Hematopoietic multipotent progenitor cell treated with erythropoietin and hydrocortisone succinate and interleukin-3 and kit ligand, for 8 days (in vitro differentiated cells): ENCODE results near the gene SMYD3.
"Not testable (repeated sequence)": the region's sequence is repeated elsewhere in the genome, so short reads cannot be mapped to it uniquely, and the experiment has no call there.

Experiments
- DNase-seq: peaks from one replicate; pipeline ENCODE4 v3.0.0-alpha.2; 2015

The SMYD3 gene

DNA sequence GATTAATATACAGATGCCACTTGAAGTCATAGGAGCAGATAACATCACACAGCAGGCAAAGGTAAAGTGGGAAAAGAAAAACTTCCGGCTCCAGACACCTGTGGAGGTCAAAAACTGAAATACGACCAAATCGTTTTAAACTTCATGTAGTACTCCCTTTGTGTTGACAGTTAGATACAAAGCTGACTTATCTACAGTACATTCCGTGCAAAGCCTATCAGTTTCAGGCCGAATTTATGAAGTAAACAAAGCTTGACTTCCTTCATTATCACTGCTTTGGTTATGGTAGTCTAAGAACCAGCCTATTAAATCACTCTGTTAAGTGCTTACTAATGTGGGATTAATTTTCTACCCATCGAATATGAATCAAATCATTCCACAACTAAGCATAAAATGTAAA is 156.3 kb downstream of the SMYD3 start:
- peak; percentile 13 for DNase-seq

DNA sequence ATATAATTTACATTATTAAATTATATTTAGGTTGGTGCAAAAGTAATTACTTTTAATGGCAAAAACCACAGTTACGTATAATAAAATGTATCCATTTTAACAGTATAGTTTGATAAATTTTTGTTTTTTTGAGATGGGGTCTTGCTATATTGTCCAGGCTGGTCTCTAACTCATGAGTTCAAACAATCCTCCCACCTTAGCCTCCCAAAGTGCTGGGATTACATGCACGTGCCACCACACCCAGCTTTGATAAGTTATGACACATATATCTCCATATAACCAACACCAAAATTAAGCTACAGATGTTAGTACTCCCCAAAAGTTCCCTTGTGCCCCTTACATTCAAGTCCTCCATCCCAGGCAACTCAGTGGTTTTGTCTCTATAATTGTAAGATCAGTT is 163.1 kb downstream of the SMYD3 start:
- no peak for DNase-seq

DNA sequence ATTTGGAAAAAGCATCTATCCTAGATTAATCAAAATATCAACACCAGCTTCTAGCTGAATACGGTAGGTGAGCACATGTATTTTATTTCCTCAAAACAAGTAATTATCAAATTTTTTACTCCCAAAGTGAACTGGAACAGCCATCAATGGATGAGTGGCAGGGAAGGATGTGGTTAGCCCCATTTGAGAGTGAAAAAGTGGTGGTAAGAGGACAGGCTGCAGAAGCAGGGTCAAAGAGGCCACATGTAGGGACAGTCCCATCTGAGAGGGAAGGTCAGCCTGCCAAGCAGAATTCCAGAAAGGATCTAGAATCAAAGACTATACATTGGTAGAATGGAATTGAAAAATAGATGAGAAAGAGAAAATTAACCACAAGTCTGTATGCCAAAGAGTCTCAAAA is 163.8 kb downstream of the SMYD3 start:
- no peak for DNase-seq

DNA sequence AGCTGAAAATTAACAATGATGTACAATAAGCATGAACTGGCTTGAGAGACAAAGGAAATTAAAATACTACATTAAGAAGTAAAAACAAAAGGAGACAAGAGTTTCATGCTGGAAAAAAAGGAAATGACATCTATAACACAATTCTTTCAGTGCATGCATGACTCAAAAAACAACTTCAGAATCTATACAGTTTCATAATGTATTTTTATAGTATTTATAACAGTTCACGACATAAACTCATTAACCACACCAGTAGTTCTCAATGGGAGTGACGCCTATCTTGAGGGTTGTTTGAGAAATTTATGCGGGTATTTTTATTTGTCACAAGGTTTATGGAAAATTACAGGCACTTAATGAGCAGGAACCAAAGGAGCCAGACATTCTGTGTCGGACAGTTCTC is 168.5 kb downstream of the SMYD3 start:
- DNase-seq = no peak

DNA sequence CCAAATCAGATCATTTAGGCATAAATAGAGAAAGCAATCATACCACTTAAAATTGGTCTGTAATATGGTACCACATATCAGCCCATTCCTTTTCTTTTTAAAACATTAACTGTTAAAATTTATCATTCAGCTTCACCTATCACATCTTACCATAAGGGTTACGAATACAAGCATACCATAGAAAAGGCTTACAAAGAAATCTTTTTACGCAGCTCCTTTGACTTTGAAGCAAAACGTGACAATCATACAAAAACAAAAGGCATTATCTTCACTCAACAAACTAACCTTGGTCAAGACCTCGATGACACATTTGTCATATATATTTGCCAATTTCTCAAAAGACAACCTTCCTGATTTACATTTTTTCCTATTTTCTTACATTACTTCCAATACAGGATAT is 169.0 kb downstream of the SMYD3 start:
- DNase-seq = peak; percentile 74

DNA sequence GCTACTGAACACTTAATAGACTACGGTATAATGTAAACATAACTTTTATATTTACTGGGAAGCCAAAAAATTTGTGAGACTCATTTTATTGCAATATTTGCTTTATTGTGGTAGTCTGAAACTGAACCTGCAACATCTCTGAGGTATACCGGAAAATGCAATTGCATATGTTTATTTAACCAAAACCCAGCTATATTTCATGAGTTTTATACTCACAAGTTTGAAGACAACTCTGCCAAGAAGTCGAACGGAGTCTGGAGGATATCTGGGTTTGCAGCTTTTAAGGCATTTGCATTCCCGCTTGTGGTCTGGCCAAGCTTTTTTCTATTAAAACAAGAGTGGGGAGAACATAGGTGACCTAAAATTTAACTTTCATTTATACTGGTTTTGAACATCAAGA is 171.9 kb downstream of the SMYD3 start:
- no peak for DNase-seq

DNA sequence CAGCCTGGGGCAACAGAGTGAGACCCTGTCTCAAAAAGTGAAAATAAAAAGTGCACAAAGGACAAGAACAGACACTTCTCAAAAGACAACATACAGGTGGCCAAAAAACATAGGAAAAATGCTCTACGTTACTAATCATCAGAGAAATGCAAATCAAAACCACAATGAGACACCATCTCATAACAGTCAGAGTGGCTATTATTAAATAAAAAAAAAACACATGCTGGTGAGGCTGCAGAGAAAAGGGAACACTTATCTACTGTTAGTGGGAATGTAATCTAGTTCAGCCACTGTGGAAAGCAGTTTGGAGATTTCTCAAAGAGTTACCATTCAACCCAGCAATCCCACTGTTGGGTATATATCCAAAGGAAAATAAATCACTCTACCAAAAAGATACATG is 173.2 kb downstream of the SMYD3 start:
- no peak for DNase-seq

DNA sequence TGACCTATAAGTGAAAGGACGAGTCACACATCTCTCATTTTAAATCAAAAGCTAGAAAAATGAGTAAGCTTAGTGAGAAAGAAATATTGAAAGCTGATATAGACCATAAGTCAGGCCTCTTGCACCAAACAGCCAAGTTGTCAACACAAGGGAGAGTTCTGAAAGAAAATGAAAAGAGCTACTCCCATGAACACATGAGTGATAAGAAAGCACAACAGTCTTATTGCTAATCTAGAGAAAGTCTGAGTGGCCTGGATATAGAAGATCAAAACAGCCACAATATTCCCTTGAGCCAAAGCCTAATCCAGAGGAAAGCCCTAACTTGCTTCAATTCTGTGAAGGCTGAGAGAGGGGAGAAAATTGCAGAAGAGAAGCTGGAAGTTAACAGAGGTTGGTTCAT is 175.0 kb downstream of the SMYD3 start:
- DNase-seq = peak; percentile 82

DNA sequence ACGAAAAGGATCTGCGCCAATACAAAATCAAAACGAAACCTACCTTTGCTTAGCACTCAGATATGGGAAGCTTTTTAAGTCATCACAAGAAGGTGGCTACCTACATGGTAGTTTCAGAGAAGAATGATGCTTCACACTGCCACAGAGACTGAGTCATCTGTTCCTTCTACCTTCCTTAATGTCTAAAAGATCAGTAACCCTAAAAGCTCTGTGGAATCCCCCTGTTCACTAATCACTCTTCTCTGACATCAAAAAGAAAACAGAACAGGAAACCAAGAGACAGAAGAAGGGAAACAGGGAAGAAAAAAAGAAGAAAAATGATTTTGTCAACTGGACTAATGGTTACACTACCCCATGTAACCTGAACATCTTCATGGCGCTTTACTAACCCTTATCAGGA is 177.2 kb downstream of the SMYD3 start:
- no peak for DNase-seq

DNA sequence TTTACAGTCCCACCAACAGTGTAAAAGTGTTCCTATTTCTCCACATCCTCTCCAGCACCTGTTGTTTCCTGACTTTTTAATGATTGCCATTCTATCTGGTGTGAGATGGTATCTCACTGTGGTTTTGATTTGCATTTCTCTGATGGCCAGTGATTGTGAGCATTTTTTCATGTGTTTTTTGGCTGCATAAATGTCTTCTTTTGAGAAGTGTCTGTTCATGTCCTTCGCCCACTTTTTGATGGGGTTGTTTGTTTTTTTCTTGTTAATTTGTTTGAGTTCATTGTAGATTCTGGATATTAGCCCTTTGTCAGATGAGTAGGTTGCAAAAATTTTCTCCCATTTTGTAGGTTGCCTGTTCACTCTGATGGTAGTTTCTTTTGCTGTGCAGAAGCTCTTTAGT is 177.8 kb downstream of the SMYD3 start:
- not testable (repeated sequence) for DNase-seq

DNA sequence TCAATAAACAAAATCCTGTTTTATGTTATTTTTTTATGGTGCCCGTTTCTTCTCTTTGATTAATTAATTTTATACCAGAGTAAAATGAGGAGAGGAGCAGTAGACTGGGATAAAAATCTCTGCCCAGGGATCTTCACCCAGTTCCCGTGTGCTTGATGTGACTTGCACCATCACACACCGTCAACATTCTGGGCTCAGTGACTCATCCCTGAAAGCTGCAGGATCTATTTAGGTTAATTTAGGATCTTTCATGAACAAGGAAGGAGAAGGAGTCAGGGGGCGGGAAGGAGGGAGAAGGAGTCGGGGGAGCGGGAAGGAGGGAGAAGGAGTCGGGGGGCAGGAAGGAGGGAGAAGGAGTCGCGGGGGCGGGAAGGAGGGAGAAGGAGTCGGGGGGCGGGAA is 182.4 kb downstream of the SMYD3 start:
- DNase-seq = no peak

DNA sequence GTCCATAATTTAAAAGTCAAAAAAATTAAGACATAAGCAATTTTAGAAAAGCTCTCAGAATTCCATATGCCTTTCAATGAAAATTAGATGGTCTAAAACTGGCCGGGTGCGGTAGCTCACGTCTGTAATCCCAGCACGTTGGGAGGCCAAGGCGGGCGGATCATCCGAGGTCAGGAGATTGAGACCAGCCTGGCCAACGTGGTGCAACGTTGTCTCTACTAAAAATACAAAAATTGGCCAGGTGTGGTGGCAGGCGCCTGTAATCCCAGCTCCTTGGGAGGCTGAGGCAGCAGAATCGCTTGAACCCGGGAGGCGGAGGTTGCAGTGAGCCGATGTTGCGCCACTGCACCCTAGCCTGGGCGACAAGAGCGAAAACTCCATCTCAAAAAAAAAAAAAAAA is 183.0 kb downstream of the SMYD3 start:
- DNase-seq = not testable (repeated sequence)

DNA sequence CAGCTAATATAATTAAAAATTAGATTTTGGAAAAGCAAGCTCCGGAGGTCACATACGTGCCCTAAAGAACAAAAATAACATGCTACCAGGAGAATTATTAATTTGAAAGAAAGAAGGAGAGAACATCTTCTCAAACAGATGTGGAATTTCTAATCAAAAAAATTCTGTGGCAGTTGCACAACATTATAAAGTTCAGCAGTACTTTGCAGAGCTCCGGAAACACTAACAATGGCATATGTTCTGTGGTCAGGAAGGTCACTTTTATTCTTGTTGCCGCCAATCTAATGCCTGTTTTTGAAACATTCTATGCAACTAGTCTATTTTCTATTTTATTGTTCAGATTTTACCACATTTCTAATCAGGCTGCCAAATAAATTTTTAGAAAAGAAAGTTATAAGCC is 186.8 kb downstream of the SMYD3 start:
- no peak for DNase-seq

DNA sequence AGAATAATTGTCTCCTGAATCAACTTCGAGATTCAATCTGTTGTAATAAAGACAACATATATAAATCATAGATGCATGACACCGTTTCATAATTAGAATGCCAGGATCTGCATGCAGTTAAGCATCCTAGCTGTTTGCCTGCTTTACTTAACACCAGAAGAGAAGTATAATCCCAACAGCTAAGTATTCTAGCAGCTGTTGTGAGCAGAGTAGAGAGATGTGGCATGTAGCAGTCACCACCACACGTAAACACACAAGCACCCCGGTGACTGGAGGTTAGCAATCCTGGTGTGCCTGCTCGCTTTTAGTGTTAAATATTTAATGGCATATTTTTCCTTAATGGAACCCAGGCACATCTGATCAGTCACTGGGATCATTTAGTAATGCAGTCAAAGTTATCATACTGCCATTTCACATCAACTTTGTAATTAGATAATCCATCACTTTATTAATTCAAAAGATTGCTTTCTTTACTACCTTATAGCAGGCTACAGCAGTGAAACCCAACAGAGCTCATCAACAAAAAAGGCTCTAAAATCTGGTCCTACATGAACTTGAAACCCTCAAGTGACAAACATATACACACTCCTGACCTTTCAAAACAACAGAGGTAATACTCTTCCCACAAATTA is 187.9 kb downstream of the SMYD3 start:
- no peak for DNase-seq

DNA sequence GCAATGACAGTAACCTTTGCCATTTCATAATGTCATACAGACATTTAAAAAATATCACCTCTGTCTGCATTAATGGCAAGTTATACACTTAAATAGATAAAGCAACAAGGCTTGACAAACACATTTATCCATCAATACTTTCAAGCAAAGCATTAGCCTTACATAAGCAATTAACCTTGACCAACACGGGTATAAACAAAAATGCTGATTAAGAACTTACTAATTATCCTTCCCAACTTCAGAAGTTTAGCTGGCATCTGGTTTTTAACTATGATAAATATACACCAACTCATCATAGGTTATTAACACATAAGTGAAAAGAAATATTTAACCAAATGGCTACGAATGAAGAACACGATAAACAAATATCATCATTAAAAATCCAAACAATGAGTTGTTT is 188.5 kb downstream of the SMYD3 start:
- DNase-seq = no peak

DNA sequence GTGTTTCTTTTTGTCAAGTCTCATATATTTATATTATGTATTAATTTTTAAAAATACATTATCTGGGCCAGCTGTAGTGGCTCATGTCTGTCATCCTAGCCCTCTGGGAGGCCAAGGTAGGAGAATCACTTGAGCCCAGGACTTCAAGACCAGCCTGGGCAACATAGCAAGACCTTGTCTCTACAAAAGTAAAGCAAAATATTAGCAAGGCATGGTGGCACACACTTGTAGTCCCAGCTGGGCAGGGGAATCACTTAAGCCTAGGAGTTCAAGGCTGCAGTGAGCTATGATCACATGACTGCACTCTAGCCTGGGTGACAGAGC is 189.1 kb downstream of the SMYD3 start:
- DNase-seq = no peak

DNA sequence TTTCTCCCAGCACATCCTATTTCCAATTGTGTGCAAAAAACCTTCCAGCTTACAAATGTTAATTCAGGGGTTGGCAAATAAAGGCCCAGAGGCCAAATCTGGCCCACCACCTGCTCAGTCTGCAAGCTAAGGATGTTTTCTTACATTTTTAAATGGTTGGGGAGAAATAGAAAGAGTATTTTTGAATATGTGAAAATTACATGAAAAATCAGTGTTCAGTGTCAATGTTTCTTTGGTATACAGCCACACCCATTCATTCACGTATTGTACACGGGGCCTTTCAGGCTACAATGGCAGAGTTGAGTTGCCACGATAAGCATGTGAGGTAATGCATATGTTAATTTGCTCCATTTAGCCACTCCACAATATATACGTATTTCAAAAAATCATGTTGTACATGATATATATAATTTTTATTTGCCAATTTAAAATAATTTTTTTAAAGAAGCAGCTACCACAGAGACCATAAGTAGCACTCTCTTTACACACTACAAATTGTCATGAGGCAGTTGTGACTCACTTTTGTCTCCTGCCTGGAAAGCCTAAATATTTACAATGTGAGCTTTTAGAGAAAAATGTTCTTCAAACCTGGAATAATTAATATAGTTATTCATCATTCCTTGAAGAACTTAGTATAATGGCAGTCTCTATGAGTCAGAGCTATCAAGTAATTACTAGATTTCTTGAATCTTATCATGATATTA is 189.6 kb downstream of the SMYD3 start:
- DNase-seq = no peak

DNA sequence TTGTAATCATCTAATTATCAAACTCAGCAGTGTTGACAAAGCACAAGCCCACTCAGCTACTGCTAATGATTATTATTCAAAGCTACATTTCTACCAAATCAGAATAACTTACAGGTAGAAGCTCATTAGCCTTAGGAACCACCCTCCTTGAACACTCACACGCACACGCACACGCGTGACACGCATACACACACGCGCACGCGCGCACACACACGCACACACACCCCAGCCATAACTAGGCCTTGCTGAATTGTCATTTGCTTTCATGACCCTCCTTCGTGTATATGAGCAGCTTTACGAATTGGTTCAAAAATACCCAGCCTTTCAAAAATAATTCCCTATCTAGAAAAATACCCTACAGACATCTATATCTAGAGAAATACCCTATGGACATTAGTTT is 195.6 kb downstream of the SMYD3 start:
- no peak for DNase-seq

DNA sequence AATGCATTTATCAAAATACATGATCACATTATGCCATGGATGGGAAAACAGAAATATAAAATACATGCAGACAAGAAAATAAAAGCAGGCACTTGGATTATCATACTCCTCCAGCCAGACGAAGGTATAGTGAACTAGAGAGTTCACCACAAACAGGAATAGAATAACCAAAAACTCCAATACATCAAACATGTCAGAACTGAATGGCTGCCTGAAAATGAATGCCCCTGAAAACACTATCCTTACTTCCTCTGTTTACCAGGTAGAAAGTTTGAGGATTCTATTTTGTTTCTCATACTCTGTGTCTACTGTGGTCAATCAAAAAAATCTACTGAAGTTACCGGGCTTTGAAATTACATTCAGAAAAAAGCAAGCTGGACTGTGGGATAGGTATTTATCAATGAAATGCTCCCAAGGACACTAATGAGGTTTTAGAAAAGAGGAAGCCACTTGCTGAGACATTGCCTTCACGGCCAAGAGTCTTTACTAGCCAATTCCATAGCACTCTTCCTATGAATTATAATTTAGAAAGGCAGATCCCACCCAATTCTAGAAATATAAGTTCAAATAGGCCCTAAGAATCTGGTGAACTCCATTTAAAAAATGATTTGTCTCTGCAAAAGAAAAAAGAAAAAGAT is 197.7 kb downstream of the SMYD3 start:
- no peak for DNase-seq

DNA sequence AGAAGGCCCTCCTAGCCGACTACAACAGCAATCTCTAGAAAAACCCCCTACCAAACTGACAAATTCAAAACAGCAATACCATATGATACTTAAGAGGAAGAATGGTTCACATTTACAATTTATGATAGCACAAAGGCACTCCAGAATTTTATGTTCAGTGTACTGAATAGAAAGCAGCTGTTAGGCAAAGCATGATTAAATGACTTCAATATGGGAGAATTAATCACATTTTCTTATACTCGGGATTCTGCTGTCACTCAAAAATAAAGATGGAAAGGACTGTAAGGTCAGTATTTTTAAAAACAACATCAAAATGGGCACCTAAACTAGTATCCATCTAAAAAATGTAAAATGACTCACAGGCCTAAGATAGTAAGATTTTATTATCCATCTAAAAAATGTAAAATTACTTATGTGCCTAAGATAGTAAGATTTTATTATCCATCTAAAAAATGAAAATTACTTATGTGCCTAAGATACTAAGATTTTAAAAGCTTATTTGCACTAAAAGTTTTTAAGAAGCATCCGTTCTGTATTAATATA is 198.5 kb downstream of the SMYD3 start:
- DNase-seq = no peak

DNA sequence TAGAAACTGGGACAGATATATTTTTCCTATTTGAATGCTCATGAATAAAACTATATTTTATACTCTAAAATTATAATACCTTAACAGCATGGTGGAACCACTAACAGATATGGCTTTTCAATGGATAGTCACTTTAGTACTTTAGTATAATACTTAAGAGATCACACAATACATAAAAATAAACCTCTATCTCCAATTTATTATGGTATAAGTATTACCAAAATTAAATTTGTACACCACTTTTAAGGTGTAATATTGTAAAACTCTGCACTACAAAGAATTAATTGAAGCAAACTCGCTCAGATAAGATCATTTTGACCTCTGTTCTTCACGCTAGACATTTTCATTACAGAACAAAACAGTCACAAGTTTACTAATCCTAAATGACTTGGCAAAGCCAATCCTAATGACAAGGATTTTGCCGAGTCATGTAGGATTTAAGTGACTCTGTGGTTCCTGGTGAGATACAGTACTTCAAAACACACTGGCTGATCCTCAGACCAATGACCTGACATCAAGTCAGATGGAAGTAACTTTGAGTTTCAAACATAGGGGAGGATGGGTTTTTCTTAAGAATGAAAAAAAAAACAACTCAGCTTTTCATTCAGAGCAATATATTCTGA is 200.6 kb downstream of the SMYD3 start:
- peak; percentile 71 for DNase-seq

DNA sequence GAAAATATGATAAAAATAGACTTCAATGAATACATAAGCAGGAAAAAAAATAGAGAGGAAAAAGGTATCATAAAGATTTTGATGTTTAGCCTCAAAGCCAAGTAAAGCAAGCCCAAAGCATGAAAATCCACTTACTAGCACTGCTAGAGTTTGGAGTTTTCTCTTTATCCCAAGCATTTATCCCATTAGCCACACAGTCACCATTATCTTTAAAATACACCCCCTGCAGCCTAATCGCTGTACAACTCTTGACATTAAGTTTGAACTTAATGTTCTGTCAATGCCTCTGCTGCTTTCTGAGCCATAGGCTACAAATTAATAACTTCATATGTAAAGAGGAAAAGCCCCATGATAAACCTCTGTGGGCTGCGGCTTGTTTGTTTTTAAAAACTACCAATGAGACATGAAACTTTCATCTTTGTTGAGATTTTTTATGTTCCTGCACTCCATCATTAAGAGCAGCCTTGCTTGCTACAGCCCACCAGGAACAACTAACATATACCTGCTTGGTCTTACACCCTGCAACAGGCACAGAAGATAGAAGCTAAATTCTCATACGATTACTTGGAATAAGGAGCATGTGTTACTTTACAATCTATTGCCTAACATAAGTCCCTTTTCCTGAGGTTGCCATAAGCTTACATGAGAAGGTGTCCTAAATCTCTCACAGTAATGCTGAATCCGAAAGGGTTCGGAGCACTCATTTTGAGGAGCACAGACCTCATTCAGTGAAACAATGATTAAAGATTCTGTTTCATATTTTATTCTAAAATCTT is 202.4 kb downstream of the SMYD3 start:
- DNase-seq = no peak

DNA sequence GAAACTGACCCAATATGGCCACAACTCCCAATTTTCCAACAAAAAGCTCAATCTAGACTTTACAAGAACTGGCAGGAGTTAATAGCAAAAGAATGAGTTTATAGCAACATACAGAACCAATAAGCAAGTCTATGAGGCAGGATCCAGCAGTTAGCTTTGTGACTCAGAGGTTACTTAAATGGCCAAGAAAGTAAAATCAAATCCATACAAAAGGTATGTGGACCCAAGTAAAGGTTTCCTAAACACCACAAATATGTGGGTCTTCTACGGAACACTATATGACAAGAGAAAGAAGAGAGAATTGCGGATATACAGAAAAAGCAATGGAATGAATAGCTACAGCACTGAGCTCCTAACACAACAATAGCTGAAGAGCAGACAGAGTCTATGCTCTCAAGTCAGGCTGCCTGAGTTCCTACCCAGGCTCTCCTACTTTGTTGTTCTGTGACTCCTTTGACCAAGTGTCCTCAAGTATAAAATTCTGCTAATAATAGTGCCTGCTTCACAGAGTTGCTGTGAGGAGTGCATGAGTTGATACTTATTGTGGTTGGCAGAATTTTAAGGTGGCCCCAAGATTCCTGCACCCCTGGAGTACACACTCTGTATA is 204.3 kb downstream of the SMYD3 start:
- no peak for DNase-seq
